HCT116 (cell line): ENCODE measurements around the gene WNT1. TPM values are rescaled to one million over a fixed set of nuclear protein-coding genes. Genes with fewer than 3 reads are reported as not detected.
A peak's percentile ranks its signal among the peaks of the same experiment; 100 is the strongest.

ENCODE experiments used
- ATAC-seq: fragments of 200-7000 bp; cut with Tn5 transposase; 2 replicates; pipeline ENCODE4 v1.9.1; 2020; ENCODE audit warnings: mild to moderate bottlenecking, moderate library complexity
- BruUV-seq: library from RNA; stranded (reverse); fragments of 400-500 nt; replicated peaks from 2 replicates; lab custom pipeline; 2021; lab: Mats Ljungman, UMichigan
- CTCF ChIA-PET: fragments of 300-600 bp; sonication (Branson Sonifier 250); formaldehyde crosslinking; loops from one replicate; lab custom pipeline; 2021; ENCODE audit warnings: antibody characterized with exemption; lab: Charles Lee
- POLR2A ChIA-PET: fragments of 300-600, 350-600 bp; sonication (Branson Sonifier 250); formaldehyde crosslinking; loops from one replicate; lab custom pipeline; 2021; ENCODE audit warnings: antibody characterized with exemption; lab: Charles Lee
- RAD21 ChIA-PET, 2 experiments: fragments of 300-600 bp; sonication (Branson Sonifier 250); formaldehyde crosslinking; loops; one replicate each; lab custom pipeline; 2023; ENCODE audit warnings: low total read pairs in 2 of 2; ENCODE audit not compliant: uncharacterized antibody in 2 of 2, unreplicated experiment in 2 of 2, low non-redundant PET in 1 of 2; lab: Charles Lee
- DNase-seq: peaks from one replicate; pipeline ENCODE4 v3.0.0-alpha.2; 2010; ENCODE audit warnings: low read depth, low spot score
- H2AFZ ChIP-seq: fragments of 200-600 bp; shearing (Covaris generic), sonication (generic); 2 replicates; pipeline ENCODE4 v1.6.1; 2017; ENCODE audit warnings: low read depth, mixed run types, mixed read lengths, antibody characterized with exemption, low read length; ENCODE audit not compliant: poor library complexity, severe bottlenecking
- H3K27ac ChIP-seq: 2 replicates; pipeline ENCODE4 v1.5.1; 2012; ENCODE audit warnings: low read depth, low read length
- H3K27me3 ChIP-seq: fragments of 200-600 bp; sonication (generic); 2 replicates; pipeline ENCODE4 v1.6.1; 2016; ENCODE audit warnings: mixed run types, low read length, mixed read lengths; ENCODE audit not compliant: insufficient read depth
- H3K36me3 ChIP-seq, 2 experiments: fragments of 200-500 bp in 1 of 2; fragments of 200-600 bp in 1 of 2; sonication (Bioruptor generic) in 1 of 2; sonication (generic) in 1 of 2; 2 replicates each; pipeline versions ENCODE4 v1.5.1 to v1.6.1; 2014 to 2016; ENCODE audit warnings: low read length in 2 of 2, inconsistent platforms in 1 of 2, mixed read lengths in 1 of 2, mixed run types in 1 of 2; ENCODE audit not compliant: insufficient read depth in 2 of 2, control insufficient read depth in 1 of 2
- H3K4me1 ChIP-seq, 2 experiments: fragments of 200-600 bp in 1 of 2; sonication (generic) in 1 of 2; 2 replicates each; pipeline versions ENCODE4 v1.5.1 to v1.6.1; 2012 to 2017; ENCODE audit warnings: low read length in 2 of 2, inconsistent platforms in 1 of 2, mild to moderate bottlenecking in 1 of 2, mixed read lengths in 1 of 2, mixed run types in 1 of 2, moderate library complexity in 1 of 2; ENCODE audit not compliant: insufficient read depth in 2 of 2, control insufficient read depth in 1 of 2
- H3K4me2 ChIP-seq: fragments of 200-600 bp; sonication (generic); 2 replicates; pipeline ENCODE4 v1.6.1; 2017; ENCODE audit warnings: mixed run types, low read length, mixed read lengths
- H3K4me3 ChIP-seq, 2 experiments: fragments of 200-600 bp in 1 of 2; sonication (generic) in 1 of 2; replicated peaks in 1 of 2; 2 replicates each; pipeline ENCODE4 v1.5.1; 2011 to 2016; ENCODE audit warnings: low read length in 2 of 2, control low read depth in 1 of 2, low read depth in 1 of 2, mild to moderate bottlenecking in 1 of 2, mixed read lengths in 1 of 2, mixed run types in 1 of 2
- H3K79me2 ChIP-seq: fragments of 200-600 bp; sonication (generic); 2 replicates; pipeline ENCODE4 v1.6.1; 2017; ENCODE audit warnings: mild to moderate bottlenecking, mixed run types, low read length, moderate library complexity, mixed read lengths; ENCODE audit not compliant: insufficient read depth
- H3K9ac ChIP-seq: fragments of 200-600 bp; sonication (generic); 2 replicates; pipeline ENCODE4 v1.6.1; 2016; ENCODE audit warnings: low read length, mixed read lengths
- H3K9me2 ChIP-seq: fragments of 200-600 bp; sonication (generic), shearing (Covaris generic); 2 replicates; pipeline ENCODE4 v1.6.1; 2017; ENCODE audit warnings: mixed run types, mild to moderate bottlenecking, moderate library complexity; ENCODE audit not compliant: insufficient read depth
- H3K9me3 ChIP-seq, 2 experiments: fragments of 200-500 bp in 1 of 2; fragments of 200-600 bp in 1 of 2; sonication (Bioruptor generic) in 1 of 2; sonication (generic) in 1 of 2; 2 replicates each; pipeline ENCODE4 v1.6.1; 2014 to 2017; ENCODE audit warnings: low read length in 2 of 2, mixed read lengths in 2 of 2, inconsistent platforms in 1 of 2, low read depth in 1 of 2, mild to moderate bottlenecking in 1 of 2, mixed run types in 1 of 2, moderate library complexity in 1 of 2; ENCODE audit not compliant: control insufficient read depth in 1 of 2, insufficient read depth in 1 of 2
- H4K20me1 ChIP-seq: fragments of 200-600 bp; sonication (generic), shearing (Covaris generic); 2 replicates; pipeline ENCODE4 v1.6.1; 2017; ENCODE audit warnings: mixed run types, mild to moderate bottlenecking, moderate library complexity; ENCODE audit not compliant: insufficient read depth
- CBX3 ChIP-seq: IDR thresholded peaks from 2 replicates; pipeline ENCODE4 v1.6.1; 2012; ENCODE audit warnings: low read depth
- CEBPB ChIP-seq: IDR thresholded peaks from 2 replicates; pipeline ENCODE4 v1.6.1; 2012; ENCODE audit warnings: low read depth
- EGR1 ChIP-seq: IDR thresholded peaks from 2 replicates; pipeline ENCODE4 v1.6.1; 2012; ENCODE audit warnings: low read depth
- ELF1 ChIP-seq: IDR thresholded peaks from 2 replicates; pipeline ENCODE4 v1.6.1; 2012; ENCODE audit warnings: low read depth, borderline replicate concordance
- EZH2 ChIP-seq: fragments of 200-600 bp; sonication (generic); IDR thresholded peaks from 2 replicates; pipeline ENCODE4 v1.6.1; 2017; ENCODE audit warnings: antibody characterized with exemption, mixed run types
- FOSL1 ChIP-seq: IDR thresholded peaks from 2 replicates; pipeline ENCODE4 v1.6.1; 2012; ENCODE audit warnings: low read depth
- JUND ChIP-seq: IDR thresholded peaks from 2 replicates; pipeline ENCODE4 v1.6.1; 2012
- POLR2A ChIP-seq: IDR thresholded peaks from 2 replicates; pipeline ENCODE4 v1.7.0; 2011; ENCODE audit warnings: borderline replicate concordance; ENCODE audit not compliant: insufficient read depth, insufficient read length; ENCODE audit errors: extremely low read depth
- POLR2AphosphoS5 ChIP-seq: IDR thresholded peaks from 2 replicates; pipeline ENCODE4 v1.6.1; 2011; ENCODE audit warnings: mild to moderate bottlenecking, low read depth, low read length, moderate library complexity
- SIN3A ChIP-seq: IDR thresholded peaks from 2 replicates; pipeline ENCODE4 v1.6.1; 2012; ENCODE audit warnings: low read depth
- SP1 ChIP-seq: IDR thresholded peaks from 2 replicates; pipeline ENCODE4 v1.6.1; 2012; ENCODE audit warnings: low read depth
- SRF ChIP-seq: IDR thresholded peaks from 2 replicates; pipeline ENCODE4 v1.6.1; 2012; ENCODE audit warnings: low read depth
- TCF7L2 ChIP-seq: IDR thresholded peaks from 2 replicates; pipeline ENCODE4 v1.7.0; 2011; ENCODE audit warnings: borderline replicate concordance, inconsistent platforms; ENCODE audit not compliant: insufficient read depth, insufficient read length; ENCODE audit errors: extremely low read depth
- YY1 ChIP-seq: IDR thresholded peaks from 2 replicates; pipeline ENCODE4 v1.6.1; 2011; ENCODE audit warnings: low read length, low read depth, moderate library complexity, mild to moderate bottlenecking; ENCODE audit not compliant: insufficient replicate concordance; ENCODE audit errors: extremely low read depth
- ZFX ChIP-seq: fragments of 450-650 bp; IDR thresholded peaks from 2 replicates; pipeline ENCODE4 v1.6.1; 2017
- intact Hi-C: fragments of 100-400 bp; cut with micrococcal nuclease; formaldehyde crosslinking; loops from 2 replicates; pipeline ENCODE4 v1.10.0; 2022
- total RNA-seq: library from RNA; stranded (reverse); gene quantifications from one replicate; pipeline ENCODE4 v1.2.1, GENCODE V29; 2021; ENCODE audit not compliant: unreplicated experiment
- TF ChIP-seq, protein P1 (sequence below): IDR thresholded peaks from 2 replicates; pipeline ENCODE4 v1.6.1; 2012
- TF ChIP-seq, protein P2 (sequence below), 3 experiments: fragments of 200-600 bp in 1 of 3; sonication (generic) in 1 of 3; IDR thresholded peaks in 2 of 3; conservative IDR thresholded peaks in 1 of 3; 2 replicates each; pipeline ENCODE4 v1.5.1; 2012 to 2017; ENCODE audit warnings: low read depth in 2 of 3, low read length in 2 of 3, antibody characterized with exemption in 1 of 3, borderline replicate concordance in 1 of 3, control low read depth in 1 of 3, mild to moderate bottlenecking in 1 of 3, mixed read lengths in 1 of 3, mixed run types in 1 of 3, moderate library complexity in 1 of 3; ENCODE audit not compliant: insufficient read depth in 1 of 3
- TF ChIP-seq, protein P3 (sequence below): IDR thresholded peaks from 2 replicates; pipeline ENCODE4 v1.6.1; 2012; ENCODE audit warnings: low read depth
- TF ChIP-seq, protein P4 (sequence below): IDR thresholded peaks from 2 replicates; pipeline ENCODE4 v1.6.1; 2012

The WNT1 gene
- total RNA-seq, 1 experiment from 2014 or later, result not detected

DNA sequence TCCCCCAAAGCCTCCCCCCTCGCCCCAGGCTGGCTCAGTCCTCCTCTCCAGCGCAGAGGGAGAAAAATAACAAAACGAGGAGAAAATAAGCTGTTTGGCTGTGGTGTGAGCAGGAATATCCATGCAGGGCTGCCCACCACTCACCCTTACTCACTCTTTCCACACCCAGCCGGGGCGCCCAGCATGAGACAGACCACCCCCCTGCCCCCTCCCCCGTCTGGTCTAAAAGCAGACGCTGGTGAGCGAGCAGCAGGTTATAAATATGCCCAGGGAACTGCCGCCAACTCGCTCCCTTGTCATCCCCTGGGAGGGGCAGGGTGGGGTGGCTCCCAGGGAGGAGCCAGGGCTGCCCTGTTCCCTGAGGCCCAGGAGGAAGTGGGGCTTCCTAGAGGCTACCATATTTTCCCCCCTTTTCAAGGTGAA lies 7.4 kb downstream of the WNT1 start:
- intact Hi-C loops, result no loop called here
- ATAC-seq (peak; percentile 41; the same call in 1 of the 2 replicates), DNase-seq (no peak)
- Histone ChIP-seq H2AFZ (no peak overlapping the region), H3K9me3 (no peaks in the 10 kb centered on the region), H3K9ac (no peak overlapping the region), H3K9me2 (no peaks in the 10 kb centered on the region), H4K20me1 (no peaks in the 10 kb centered on the region), H3K27ac (no peak overlapping the region), H3K27me3 (peaks cover 8% of the 10 kb centered on the region; the same call in 1 of the 2 replicates), H3K36me3 (no peaks in the 10 kb centered on the region), H3K4me2 (peak overlapping the region; percentile 8; the same call in 1 of the 2 replicates), H3K4me3 (no peak overlapping the region), H3K4me1 (peaks cover 0 to 14% of the 10 kb centered on the region in 2 experiments; a peak in 3 of 4 replicates), H3K79me2 (no peaks in the 10 kb centered on the region)
- ChIA-PET RAD21 (no interaction called here), CTCF (interaction anchor here (1.1 kb wide), 1 partner anchor 17 kb away, joined by 4 read pairs; no protein-coding TSS in a partner anchor), POLR2A (no interaction called here)
- BruUV-seq, result no TSS peak
- TF ChIP-seq POLR2AphosphoS5 (no peak), TCF7L2 (no peak), ZFX (no peak), CBX3 (no peak), POLR2A (no peak), SIN3A (no peak), CEBPB (no peak), EZH2 (no peak), JUND (no peak), ELF1 (no peak), EGR1 (no peak), YY1 (no peak), SRF (no peak), FOSL1 (no peak), SP1 (no peak)
- TF ChIP-seq, protein P1, sequence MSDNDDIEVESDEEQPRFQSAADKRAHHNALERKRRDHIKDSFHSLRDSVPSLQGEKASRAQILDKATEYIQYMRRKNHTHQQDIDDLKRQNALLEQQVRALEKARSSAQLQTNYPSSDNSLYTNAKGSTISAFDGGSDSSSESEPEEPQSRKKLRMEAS, result no peak
- TF ChIP-seq, protein P2, sequence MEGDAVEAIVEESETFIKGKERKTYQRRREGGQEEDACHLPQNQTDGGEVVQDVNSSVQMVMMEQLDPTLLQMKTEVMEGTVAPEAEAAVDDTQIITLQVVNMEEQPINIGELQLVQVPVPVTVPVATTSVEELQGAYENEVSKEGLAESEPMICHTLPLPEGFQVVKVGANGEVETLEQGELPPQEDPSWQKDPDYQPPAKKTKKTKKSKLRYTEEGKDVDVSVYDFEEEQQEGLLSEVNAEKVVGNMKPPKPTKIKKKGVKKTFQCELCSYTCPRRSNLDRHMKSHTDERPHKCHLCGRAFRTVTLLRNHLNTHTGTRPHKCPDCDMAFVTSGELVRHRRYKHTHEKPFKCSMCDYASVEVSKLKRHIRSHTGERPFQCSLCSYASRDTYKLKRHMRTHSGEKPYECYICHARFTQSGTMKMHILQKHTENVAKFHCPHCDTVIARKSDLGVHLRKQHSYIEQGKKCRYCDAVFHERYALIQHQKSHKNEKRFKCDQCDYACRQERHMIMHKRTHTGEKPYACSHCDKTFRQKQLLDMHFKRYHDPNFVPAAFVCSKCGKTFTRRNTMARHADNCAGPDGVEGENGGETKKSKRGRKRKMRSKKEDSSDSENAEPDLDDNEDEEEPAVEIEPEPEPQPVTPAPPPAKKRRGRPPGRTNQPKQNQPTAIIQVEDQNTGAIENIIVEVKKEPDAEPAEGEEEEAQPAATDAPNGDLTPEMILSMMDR (IDR thresholded peaks at IDR 0.05 in 2 of 3, conservative IDR thresholded peaks at IDR 0.05 in 1 of 3; ENCODE audit: borderline replicate concordance in 1 of 3, insufficient read depth in 1 of 3, low read depth in 2 of 3, low read length in 2 of 3), result no peak
- TF ChIP-seq, protein P3, sequence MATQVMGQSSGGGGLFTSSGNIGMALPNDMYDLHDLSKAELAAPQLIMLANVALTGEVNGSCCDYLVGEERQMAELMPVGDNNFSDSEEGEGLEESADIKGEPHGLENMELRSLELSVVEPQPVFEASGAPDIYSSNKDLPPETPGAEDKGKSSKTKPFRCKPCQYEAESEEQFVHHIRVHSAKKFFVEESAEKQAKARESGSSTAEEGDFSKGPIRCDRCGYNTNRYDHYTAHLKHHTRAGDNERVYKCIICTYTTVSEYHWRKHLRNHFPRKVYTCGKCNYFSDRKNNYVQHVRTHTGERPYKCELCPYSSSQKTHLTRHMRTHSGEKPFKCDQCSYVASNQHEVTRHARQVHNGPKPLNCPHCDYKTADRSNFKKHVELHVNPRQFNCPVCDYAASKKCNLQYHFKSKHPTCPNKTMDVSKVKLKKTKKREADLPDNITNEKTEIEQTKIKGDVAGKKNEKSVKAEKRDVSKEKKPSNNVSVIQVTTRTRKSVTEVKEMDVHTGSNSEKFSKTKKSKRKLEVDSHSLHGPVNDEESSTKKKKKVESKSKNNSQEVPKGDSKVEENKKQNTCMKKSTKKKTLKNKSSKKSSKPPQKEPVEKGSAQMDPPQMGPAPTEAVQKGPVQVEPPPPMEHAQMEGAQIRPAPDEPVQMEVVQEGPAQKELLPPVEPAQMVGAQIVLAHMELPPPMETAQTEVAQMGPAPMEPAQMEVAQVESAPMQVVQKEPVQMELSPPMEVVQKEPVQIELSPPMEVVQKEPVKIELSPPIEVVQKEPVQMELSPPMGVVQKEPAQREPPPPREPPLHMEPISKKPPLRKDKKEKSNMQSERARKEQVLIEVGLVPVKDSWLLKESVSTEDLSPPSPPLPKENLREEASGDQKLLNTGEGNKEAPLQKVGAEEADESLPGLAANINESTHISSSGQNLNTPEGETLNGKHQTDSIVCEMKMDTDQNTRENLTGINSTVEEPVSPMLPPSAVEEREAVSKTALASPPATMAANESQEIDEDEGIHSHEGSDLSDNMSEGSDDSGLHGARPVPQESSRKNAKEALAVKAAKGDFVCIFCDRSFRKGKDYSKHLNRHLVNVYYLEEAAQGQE, result no peak
- TF ChIP-seq, protein P4, sequence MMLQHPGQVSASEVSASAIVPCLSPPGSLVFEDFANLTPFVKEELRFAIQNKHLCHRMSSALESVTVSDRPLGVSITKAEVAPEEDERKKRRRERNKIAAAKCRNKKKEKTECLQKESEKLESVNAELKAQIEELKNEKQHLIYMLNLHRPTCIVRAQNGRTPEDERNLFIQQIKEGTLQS, result no peak
